Mesenchymal stem cell (in vitro differentiated cells and primary cell): Measurements from ENCODE around the gene PPP2R5B.

Experiments
- DNase-seq: peaks from one replicate; pipeline ENCODE4 v3.0.0-alpha.2; 2013
- H2AFZ ChIP-seq: one replicate; pipeline ENCODE4 v1.6.1; 2013; ENCODE audit warnings: low read depth, mild to moderate bottlenecking, control low read depth, inconsistent platforms, low read length, moderate library complexity
- H2AK5ac ChIP-seq: 2 replicates; pipeline ENCODE4 v1.6.1; 2013; ENCODE audit warnings: low read length, moderate library complexity, mild to moderate bottlenecking, inconsistent platforms; ENCODE audit not compliant: severe bottlenecking
- H2BK120ac ChIP-seq: one replicate; pipeline ENCODE4 v1.6.1; 2013; ENCODE audit warnings: low read depth, mild to moderate bottlenecking, inconsistent platforms, low read length, moderate library complexity
- H2BK12ac ChIP-seq, 2 experiments: one replicate each; pipeline ENCODE4 v1.6.1; 2013; ENCODE audit warnings: inconsistent platforms in 2 of 2, low read length in 2 of 2, mild to moderate bottlenecking in 2 of 2, moderate library complexity in 2 of 2, control low read depth in 1 of 2
- H2BK15ac ChIP-seq: one replicate; pipeline ENCODE4 v1.6.1; 2013; ENCODE audit warnings: mild to moderate bottlenecking, low read depth, inconsistent platforms; ENCODE audit not compliant: poor library complexity, severe bottlenecking
- H2BK5ac ChIP-seq: 2 replicates; pipeline ENCODE4 v1.6.1; 2013; ENCODE audit warnings: low read depth, mild to moderate bottlenecking, low read length, control low read depth, inconsistent platforms; ENCODE audit not compliant: poor library complexity, severe bottlenecking
- H3K14ac ChIP-seq, 2 experiments: one replicate each; pipeline ENCODE4 v1.6.1; 2013; ENCODE audit warnings: inconsistent platforms in 2 of 2, low read length in 2 of 2, control low read depth in 1 of 2, mild to moderate bottlenecking in 1 of 2, moderate library complexity in 1 of 2
- H3K18ac ChIP-seq, 2 experiments: one replicate each; pipeline ENCODE4 v1.6.1; 2013; ENCODE audit warnings: inconsistent platforms in 2 of 2, low read length in 2 of 2, control low read depth in 1 of 2, low read depth in 1 of 2, mild to moderate bottlenecking in 1 of 2
- H3K23ac ChIP-seq, 2 experiments: one replicate each; pipeline ENCODE4 v1.6.1; 2013; ENCODE audit warnings: inconsistent platforms in 2 of 2, low read length in 2 of 2, mild to moderate bottlenecking in 2 of 2, moderate library complexity in 2 of 2, control low read depth in 1 of 2
- H3K27ac ChIP-seq: 2 replicates; pipeline ENCODE4 v1.5.1; 2013; ENCODE audit warnings: mild to moderate bottlenecking, moderate library complexity, low read length, control low read depth, inconsistent platforms; ENCODE audit not compliant: poor library complexity, severe bottlenecking
- H3K27me3 ChIP-seq, 2 experiments: 2 replicates each; pipeline versions ENCODE4 v1.6.1 to v1.7.0; 2013; ENCODE audit warnings: low read length in 2 of 2, mild to moderate bottlenecking in 2 of 2, moderate library complexity in 2 of 2, control low read depth in 1 of 2, inconsistent platforms in 1 of 2; ENCODE audit not compliant: control insufficient read depth in 1 of 2, insufficient read depth in 1 of 2
- H3K36me3 ChIP-seq, 2 experiments: 2 replicates each; pipeline versions ENCODE4 v1.6.1 to v1.7.0; 2013; ENCODE audit warnings: low read length in 2 of 2, control low read depth in 1 of 2, inconsistent platforms in 1 of 2, low read depth in 1 of 2, mild to moderate bottlenecking in 1 of 2; ENCODE audit not compliant: insufficient read depth in 2 of 2, control insufficient read depth in 1 of 2
- H3K4ac ChIP-seq, 2 experiments: one replicate each; pipeline ENCODE4 v1.6.1; 2013; ENCODE audit warnings: inconsistent platforms in 2 of 2, low read length in 2 of 2, mild to moderate bottlenecking in 2 of 2, moderate library complexity in 2 of 2, control low read depth in 1 of 2, low read depth in 1 of 2
- H3K4me1 ChIP-seq: 2 replicates; pipeline ENCODE4 v1.6.1; 2013; ENCODE audit warnings: low read depth, low read length, control low read depth; ENCODE audit not compliant: control insufficient read depth, insufficient read depth
- H3K4me2 ChIP-seq: 2 replicates; pipeline ENCODE4 v1.6.1; 2013; ENCODE audit warnings: low read length, mild to moderate bottlenecking, inconsistent platforms; ENCODE audit not compliant: poor library complexity, severe bottlenecking
- H3K4me3 ChIP-seq, 2 experiments: 2 replicates each; pipeline versions ENCODE4 v1.5.1 to v1.7.0; 2013; ENCODE audit warnings: low read length in 2 of 2, mild to moderate bottlenecking in 2 of 2, control low read depth in 1 of 2, low read depth in 1 of 2; ENCODE audit not compliant: insufficient read depth in 1 of 2
- H3K79me1 ChIP-seq: replicated peaks from 2 replicates; pipeline ENCODE4 v1.6.1; 2013; ENCODE audit warnings: mild to moderate bottlenecking, control low read depth, low read length, inconsistent platforms; ENCODE audit not compliant: poor library complexity, severe bottlenecking
- H3K9ac ChIP-seq: 2 replicates; pipeline ENCODE4 v1.7.0; 2013; ENCODE audit warnings: mild to moderate bottlenecking, low read length, moderate library complexity
- H3K9me3 ChIP-seq: 2 replicates; pipeline ENCODE4 v1.7.0; 2013; ENCODE audit warnings: mild to moderate bottlenecking, low read length; ENCODE audit not compliant: control insufficient read depth
- H4K8ac ChIP-seq: one replicate; pipeline ENCODE4 v1.6.1; 2013; ENCODE audit warnings: inconsistent platforms, mild to moderate bottlenecking, low read length, moderate library complexity
- H4K91ac ChIP-seq: one replicate; pipeline ENCODE4 v1.6.1; 2013; ENCODE audit warnings: mild to moderate bottlenecking, low read length, inconsistent platforms
- WGBS: methylation state at CpG from one replicate; pipeline ENCODE4 v1.1.7; 2013; ENCODE audit warnings: mixed read lengths; 5-methylcytosine and 5-hydroxymethylcytosine counted together

PPP2R5B gene

GRCh38 chr11:64878494-64879243 lies 45.8 kb upstream of the PPP2R5B start, which contains the start of gene EHD1:
Gene EHD1 (minus strand): TSS chr11:64878621. CDS start chr11:64878464, 157 bp downstream.
- Histone ChIP-seq H2BK120ac (peak within 1 kb of the TSS; percentile 80), H3K18ac (peak within 1 kb of the TSS; percentile 72 to 93), H2BK12ac (peak within 1 kb of the TSS; percentile 31 to 95), H3K4me1 (peaks cover 28% of the 10 kb centered on the region), H3K9ac (peak within 1 kb of the TSS; percentile 92), H3K4me3 (peak within 1 kb of the TSS; percentile 80 to 100), H4K8ac (peak within 1 kb of the TSS; percentile 45), H2BK15ac (peak within 1 kb of the TSS; percentile 73), H4K91ac (peak within 1 kb of the TSS; percentile 89), H3K36me3 (peaks cover 10 to 13% of the 10 kb centered on the region in 2 experiments), H2AK5ac (peak within 1 kb of the TSS; percentile 50), H3K14ac (peak within 1 kb of the TSS in 1 of 2 experiments; percentile 99), H3K27ac (peak within 1 kb of the TSS; percentile 71), H3K23ac (peak within 1 kb of the TSS in 1 of 2 experiments; percentile 96), H2AFZ (peak within 1 kb of the TSS; percentile 63), H3K27me3 (no peaks in the 10 kb centered on the region), H3K9me3 (no peaks in the 10 kb centered on the region), H2BK5ac (no peak within 1 kb of the TSS), H3K4me2 (peak within 1 kb of the TSS; percentile 85), H3K79me1 (peaks cover 3% of the 10 kb centered on the region), H3K4ac (peak within 1 kb of the TSS; percentile 68 to 95)
- DNase-seq: peak; percentile 97
- WGBS: under 1% methylated on average over 50 of the region's 75 CpGs

GRCh38 chr11:64879244-64879900 lies 45.1 kb upstream of the PPP2R5B start:
- DNase-seq: peak; percentile 47
- Histone ChIP-seq H2AK5ac (peak overlapping the region; percentile 50), H3K23ac (peak overlapping the region in 1 of 2 experiments; percentile 29), H3K18ac (peak overlapping the region; percentile 72 to 93), H3K36me3 (peaks cover 7 to 10% of the 10 kb centered on the region in 2 experiments), H3K4me3 (peak overlapping the region; percentile 78 to 88), H2BK5ac (no peak overlapping the region), H2BK15ac (peak overlapping the region; percentile 52), H2AFZ (peak overlapping the region; percentile 63), H2BK120ac (peak overlapping the region; percentile 80), H3K4me2 (peak overlapping the region; percentile 64), H3K79me1 (peaks cover 3% of the 10 kb centered on the region), H3K4me1 (peaks cover 26% of the 10 kb centered on the region), H4K91ac (peak overlapping the region; percentile 64), H3K4ac (peak overlapping the region; percentile 27 to 68), H3K27ac (peak overlapping the region; percentile 7), H3K9me3 (no peaks in the 10 kb centered on the region), H2BK12ac (peak overlapping the region; percentile 5 to 69), H3K9ac (peak overlapping the region; percentile 91), H3K14ac (peak overlapping the region in 1 of 2 experiments; percentile 80), H4K8ac (peak overlapping the region; percentile 45), H3K27me3 (no peaks in the 10 kb centered on the region)
- WGBS: 30% methylated on average over 14 of the region's 16 CpGs

GRCh38 chr11:64880240-64881001 lies 44.1 kb upstream of the PPP2R5B start:
- Histone ChIP-seq H3K36me3 (peaks cover 0 to 4% of the 10 kb centered on the region in 2 experiments), H2AFZ (no peak overlapping the region), H3K9me3 (no peaks in the 10 kb centered on the region), H3K9ac (peak overlapping the region; percentile 81), H2BK12ac (peak overlapping the region in 1 of 2 experiments; percentile 35), H3K4me3 (no peak overlapping the region), H3K18ac (no peak overlapping the region), H3K23ac (no peak overlapping the region), H3K27ac (no peak overlapping the region), H2AK5ac (no peak overlapping the region), H3K27me3 (no peaks in the 10 kb centered on the region), H2BK5ac (no peak overlapping the region), H3K4ac (no peak overlapping the region), H3K4me1 (peaks cover 21% of the 10 kb centered on the region), H4K8ac (no peak overlapping the region), H3K79me1 (peaks cover 3% of the 10 kb centered on the region), H4K91ac (no peak overlapping the region), H3K4me2 (no peak overlapping the region), H2BK15ac (no peak overlapping the region), H3K14ac (no peak overlapping the region), H2BK120ac (no peak overlapping the region)
- 72% methylated on average over 14 of the region's 14 CpGs for WGBS
- peak; percentile 85 for DNase-seq
